HG03280 (cell line): ENCODE measurements around the gene IQCB1.
A peak's percentile ranks its signal among the peaks of the same experiment; 100 is the strongest.
"Not testable (repeated sequence)": the region's sequence is repeated elsewhere in the genome, so short reads cannot be mapped to it uniquely, and the experiment has no call there.

Experiments used
- ATAC-seq: cut with Tn5 transposase; IDR thresholded peaks from one replicate; pipeline ENCODE4 v1.9.1; 2021; ENCODE audit warnings: mild to moderate bottlenecking, moderate library complexity; ENCODE audit not compliant: unreplicated experiment

The IQCB1 gene

DNA sequence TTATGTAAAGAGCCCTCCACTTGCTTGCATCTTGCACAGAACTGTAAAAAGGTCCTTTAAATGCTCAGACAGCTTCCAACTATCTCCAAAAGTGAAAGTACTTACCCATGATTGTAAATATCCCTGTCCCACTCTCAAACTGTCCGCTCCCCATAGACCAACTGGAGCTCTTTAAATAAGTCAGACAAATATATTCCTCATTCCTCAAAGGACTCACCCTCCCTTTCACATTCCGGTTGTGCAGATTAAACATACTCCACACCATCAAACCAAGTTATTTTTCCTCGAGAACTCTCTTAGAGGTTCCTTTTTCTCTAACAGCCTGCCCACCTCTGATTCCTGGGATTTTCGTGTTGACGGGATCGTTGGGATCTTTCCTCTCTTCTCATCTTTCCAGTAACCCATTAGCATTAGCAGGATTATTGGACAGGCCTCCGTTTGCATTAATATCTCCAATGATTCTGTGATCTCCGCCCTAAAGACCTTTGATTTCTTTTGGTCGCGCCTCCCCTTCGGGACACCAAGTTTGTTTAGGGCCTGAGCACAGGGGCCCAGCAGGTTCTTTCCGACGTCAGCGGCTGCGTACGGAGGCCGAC is 86.1 kb downstream of the IQCB1 start:
- peak; percentile 13 for ATAC-seq

DNA sequence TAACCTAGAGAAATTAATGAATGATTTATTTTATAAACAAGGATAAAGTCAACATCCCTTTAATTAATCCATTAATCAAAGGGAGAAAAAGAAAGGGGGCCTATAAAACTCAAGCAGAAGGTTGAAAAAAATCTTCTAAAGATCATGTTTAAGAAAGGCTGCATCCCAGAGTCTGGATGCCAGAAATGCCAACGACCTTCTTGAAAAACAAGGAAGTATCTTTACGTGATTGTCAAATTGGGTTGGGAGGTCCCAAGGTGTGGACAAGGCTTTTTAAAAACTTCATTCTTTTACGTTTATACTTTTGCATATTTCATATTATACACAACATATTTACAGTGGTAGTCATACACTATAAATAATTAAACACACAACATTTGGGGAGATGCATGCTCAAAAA is 86.9 kb downstream of the IQCB1 start:
- no peak for ATAC-seq

DNA sequence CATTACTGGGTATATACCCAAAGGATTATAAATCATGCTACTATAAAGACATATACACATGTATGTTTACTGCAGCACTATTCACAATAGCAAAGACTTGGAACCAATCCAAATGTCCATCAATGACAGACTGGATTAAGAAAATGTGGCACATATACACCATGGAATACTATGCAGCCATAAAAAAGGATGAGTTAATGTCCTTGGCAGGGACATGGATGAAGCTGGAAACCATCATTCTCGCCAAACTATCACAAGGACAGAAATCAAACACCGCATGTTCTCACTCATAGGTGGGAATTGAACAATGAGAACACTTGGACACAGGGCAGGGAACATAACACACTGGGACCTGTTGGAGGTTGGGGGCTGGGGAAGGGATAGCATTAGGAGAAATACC is 91.8 kb downstream of the IQCB1 start:
- not testable (repeated sequence) for ATAC-seq

DNA sequence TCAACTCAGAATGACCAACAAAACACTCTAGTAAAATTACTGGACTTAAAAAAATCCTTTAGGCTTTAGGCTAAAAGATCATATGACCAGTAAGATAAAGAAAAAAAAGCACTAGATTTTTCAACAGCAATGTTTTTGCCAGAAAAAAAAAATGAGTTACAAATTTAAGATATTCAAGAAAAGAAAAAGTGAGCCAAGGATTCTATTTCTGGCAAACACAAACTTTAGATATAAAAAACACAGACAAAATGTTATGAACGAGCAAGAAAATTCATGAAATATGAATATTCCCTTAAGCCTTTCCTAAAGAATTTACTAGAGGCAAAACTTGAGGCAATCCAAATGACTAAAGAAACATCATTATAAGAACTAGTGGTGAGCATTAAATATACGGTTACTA is 94.0 kb downstream of the IQCB1 start:
- ATAC-seq, result no peak

- no peak for ATAC-seq
Observed at GRCh38 chr3:121739902-121740301, 95.0 kb downstream of the IQCB1 start.

DNA sequence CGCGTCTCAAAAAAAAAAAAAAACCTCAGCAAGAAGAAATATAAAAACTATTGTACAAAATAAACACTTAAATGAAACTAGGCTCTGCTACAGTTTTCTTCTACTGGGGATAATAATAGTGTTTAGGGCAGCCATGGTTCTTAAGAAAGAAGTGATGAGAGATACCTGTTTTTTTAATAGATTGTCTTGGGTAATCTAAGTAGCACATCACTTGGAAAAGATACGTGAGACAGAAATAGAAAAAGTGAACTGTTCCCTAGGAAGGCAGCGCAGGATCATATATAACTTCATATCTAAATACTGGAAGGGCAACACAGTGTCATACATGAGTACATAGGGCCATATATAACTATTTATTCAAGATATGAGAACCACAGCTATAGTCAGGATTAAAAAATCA is 97.2 kb downstream of the IQCB1 start:
- no peak for ATAC-seq

DNA sequence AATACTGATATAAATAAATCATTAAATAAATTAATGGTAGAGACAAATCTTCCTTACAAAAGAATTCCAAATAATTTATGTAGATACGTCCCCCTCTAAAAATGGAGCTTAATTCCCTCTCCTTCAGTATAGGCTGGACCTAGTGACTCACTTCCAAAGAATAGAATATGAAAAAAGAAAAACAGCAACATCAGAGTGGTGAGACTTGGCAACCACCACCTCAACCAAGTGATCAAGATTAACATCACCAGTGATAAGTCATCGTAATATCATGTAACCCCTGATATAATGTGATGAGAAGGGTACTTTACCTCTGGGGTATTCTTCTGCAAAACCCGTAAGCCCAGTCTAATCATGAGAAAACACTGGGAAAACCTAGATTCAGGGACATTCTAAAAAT is 98.7 kb downstream of the IQCB1 start:
- ATAC-seq, result no peak

- ATAC-seq, result peak; percentile 91
Observed at GRCh38 chr3:121735047-121735696, 99.7 kb downstream of the IQCB1 start.

DNA sequence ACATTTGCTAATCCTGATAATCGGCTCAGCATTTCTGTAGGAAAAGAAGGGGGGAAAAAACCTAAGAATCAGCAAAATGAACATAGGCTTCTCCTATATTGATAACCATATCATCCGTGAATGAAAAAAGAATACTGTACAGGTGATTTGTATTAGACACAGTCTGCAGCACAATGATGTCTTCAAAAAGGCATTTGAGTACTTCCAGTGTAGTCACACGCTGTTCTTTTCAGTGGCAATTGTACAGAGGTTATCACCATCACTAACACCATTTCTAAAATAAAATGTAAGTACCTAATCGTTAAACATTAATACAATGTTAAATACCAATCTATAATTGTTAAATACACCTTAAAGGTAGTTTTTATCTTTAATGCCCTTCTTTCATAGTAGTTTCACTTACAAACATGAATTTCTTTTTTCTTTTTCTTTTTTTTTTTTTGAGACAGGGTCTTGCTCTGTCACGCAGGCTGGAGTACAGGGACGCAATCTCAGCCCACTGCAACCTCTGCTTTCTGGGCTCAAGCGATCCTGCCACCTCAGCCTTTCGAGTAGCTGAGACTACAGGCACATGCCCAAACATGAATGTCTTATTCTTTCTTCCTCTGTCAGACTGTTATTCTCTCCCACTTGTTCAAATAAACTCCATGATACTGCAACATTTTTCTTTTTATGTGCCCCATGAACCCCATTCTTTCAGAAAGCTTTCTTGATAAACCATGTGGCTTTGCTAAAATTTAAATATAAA is 103.7 kb downstream of the IQCB1 start:
- no peak for ATAC-seq

DNA sequence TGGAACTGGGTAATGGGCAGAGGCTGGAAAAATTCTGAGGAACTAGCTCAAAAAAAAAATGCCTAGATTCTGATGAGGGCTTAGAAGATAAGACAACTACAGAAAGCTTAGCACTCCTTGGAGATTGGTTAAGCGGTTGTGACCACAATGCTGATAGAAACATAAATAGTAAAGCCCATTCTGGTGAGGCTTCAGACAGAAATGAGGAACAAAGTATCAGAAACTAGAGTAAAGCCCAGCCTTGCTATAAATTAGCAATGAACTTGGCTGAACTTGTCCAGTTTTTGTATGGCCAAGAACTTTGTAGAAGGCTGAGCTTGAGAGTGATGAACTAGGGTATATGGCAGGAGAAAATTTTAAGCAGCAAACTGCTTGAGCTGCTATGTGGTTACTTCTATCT is 110.7 kb downstream of the IQCB1 start:
- ATAC-seq, result peak; percentile 90

DNA sequence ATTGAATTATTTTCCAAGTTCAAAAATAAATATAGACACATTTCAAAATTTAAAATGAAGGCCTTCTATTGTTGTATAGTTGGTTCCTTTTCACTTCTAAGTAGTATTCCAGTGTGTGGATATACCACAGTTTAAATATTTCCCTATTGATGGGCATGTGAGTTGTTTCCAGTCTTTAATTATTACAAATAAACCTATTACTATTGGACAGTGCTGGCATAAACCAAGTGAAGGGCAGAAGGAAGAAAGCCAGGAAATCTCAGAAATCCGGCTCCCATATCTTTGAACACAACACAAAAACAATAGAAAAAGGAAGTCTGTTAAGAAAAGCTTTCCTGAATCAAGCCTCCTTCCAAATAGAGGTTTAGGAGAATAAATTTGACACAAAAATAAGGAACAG is 111.4 kb downstream of the IQCB1 start:
- ATAC-seq, result no peak

GRCh38 chr3:121722411-121722810 is 112.4 kb downstream of the IQCB1 start:
- ATAC-seq, result no peak

DNA sequence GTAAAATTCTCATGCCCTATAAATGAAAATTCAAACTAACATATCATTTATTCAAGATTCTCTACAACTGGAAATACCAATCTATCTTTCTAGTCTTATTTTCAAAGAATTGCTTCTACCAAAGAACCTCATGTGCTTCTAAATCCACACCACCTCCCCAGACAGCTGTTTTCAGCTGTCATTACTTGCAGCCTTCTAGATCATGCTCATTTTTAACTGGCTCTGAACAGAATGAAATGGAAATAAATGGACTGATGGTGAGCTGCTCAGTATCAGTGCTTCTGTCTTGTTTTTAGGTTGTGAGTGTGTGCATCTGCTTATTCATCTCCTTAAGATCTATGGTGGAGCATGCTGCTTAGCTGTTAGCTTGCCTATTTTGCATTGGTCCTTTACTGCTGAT is 114.7 kb downstream of the IQCB1 start:
- no peak for ATAC-seq
